ENCODE measurements around the gene TADA2B. TPM values are rescaled to one million over a fixed set of nuclear protein-coding genes. Genes with fewer than 3 reads are reported as not detected.

TADA2B gene
- total and polyA plus RNA-seq, 2 of the 4 experiments (the other 2 are of a cell fraction) = 6.1 to 8.6 TPM

DNA sequence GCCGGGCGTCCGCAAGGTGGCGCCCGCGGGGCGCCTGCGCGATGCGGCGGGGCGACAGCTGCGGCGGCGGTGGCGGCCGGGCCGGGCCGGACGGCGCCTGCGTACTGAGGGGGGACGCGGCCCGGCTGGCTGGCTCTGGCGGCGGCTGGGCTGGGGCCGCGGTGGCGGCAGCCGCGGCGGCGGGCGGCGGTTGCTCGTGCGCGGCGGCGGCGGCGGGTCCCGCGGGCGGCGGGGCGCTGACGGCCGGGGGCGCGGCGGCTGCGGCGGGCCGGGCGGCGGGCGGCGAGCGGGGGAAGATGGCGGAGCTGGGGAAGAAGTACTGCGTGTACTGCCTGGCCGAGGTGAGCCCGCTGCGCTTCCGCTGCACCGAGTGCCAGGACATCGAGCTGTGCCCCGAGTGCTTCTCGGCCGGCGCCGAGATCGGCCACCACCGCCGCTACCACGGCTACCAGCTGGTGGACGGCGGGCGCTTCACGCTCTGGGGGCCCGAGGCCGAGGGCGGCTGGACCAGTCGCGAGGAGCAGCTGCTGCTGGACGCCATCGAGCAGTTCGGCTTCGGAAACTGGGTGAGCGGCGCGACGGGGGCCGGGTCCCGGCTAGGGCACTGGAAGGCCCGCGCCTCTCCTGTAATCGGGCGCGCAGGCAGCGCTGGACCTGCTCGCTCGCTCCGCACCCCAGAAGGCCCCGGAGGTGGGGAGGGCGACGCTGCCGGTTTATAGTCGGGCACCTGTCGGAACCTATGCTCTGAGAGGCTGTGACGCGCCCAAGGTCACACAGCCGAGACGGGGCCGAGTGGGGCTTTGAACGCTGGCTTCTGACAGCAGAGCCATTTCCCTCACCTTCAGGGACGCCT, at the start of gene TADA2B (continued):
- TF ChIP-seq, protein P1, sequence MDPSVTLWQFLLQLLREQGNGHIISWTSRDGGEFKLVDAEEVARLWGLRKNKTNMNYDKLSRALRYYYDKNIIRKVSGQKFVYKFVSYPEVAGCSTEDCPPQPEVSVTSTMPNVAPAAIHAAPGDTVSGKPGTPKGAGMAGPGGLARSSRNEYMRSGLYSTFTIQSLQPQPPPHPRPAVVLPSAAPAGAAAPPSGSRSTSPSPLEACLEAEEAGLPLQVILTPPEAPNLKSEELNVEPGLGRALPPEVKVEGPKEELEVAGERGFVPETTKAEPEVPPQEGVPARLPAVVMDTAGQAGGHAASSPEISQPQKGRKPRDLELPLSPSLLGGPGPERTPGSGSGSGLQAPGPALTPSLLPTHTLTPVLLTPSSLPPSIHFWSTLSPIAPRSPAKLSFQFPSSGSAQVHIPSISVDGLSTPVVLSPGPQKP (IDR thresholded peaks at IDR 0.05; ENCODE audit: borderline replicate concordance, low read depth, low read length) = no peak
- TF ChIP-seq MAFK (IDR thresholded peaks at IDR 0.05; ENCODE audit: low read depth, low read length) (no peak), RFX5 (IDR thresholded peaks at IDR 0.05; ENCODE audit: low read depth, low read length) (no peak), FOS (IDR thresholded peaks at IDR 0.05; ENCODE audit: low read depth, low read length) (no peak), CEBPB (IDR thresholded peaks at IDR 0.05; ENCODE audit: low read depth, low read length) (no peak), CHD1 (IDR thresholded peaks at IDR 0.05; ENCODE audit: low read depth, low read length) (no peak)
- TF ChIP-seq, protein P2, sequence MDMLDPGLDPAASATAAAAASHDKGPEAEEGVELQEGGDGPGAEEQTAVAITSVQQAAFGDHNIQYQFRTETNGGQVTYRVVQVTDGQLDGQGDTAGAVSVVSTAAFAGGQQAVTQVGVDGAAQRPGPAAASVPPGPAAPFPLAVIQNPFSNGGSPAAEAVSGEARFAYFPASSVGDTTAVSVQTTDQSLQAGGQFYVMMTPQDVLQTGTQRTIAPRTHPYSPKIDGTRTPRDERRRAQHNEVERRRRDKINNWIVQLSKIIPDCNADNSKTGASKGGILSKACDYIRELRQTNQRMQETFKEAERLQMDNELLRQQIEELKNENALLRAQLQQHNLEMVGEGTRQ (IDR thresholded peaks at IDR 0.05; ENCODE audit: low read depth, low read length) = no peak

Data from IMR-90 (cell line).